Neural cell (in vitro differentiated cells): Measurements from ENCODE around the gene BRI3BP. TPM values are rescaled to one million over a fixed set of nuclear protein-coding genes. Genes with fewer than 3 reads are reported as not detected.
"Not testable (repeated sequence)": the region's sequence is repeated elsewhere in the genome, so short reads cannot be mapped to it uniquely, and the experiment has no call there.

ENCODE experiments used
- H2AFZ ChIP-seq: fragments of 200-600, 300-800 bp; sonication (generic), shearing (Covaris generic); 2 replicates; pipeline ENCODE4 v1.6.0; 2014; ENCODE audit warnings: low read depth, mild to moderate bottlenecking, antibody characterized with exemption, low read length, moderate library complexity
- H3F3A ChIP-seq: fragments of 200-600 bp; shearing (Covaris generic); 2 replicates; pipeline ENCODE4 v1.6.1; 2016; ENCODE audit warnings: mild to moderate bottlenecking, moderate library complexity, mixed read lengths, antibody characterized with exemption, low read length; ENCODE audit not compliant: insufficient read depth, poor library complexity, severe bottlenecking
- H3K27ac ChIP-seq: fragments of 200-600, 300-800 bp; sonication (generic), shearing (Covaris generic); 2 replicates; pipeline ENCODE4 v1.5.1; 2014; ENCODE audit warnings: mild to moderate bottlenecking, low read length, moderate library complexity
- H3K27me3 ChIP-seq: fragments of 300-800, 200-600 bp; sonication (generic), shearing (Covaris generic); 2 replicates; pipeline ENCODE4 v1.6.0; 2014; ENCODE audit warnings: mild to moderate bottlenecking, low read depth, low read length, moderate library complexity; ENCODE audit not compliant: insufficient read depth
- H3K36me3 ChIP-seq: fragments of 300-800, 200-600 bp; sonication (generic), shearing (Covaris generic); 2 replicates; pipeline ENCODE4 v1.5.1; 2014; ENCODE audit warnings: mild to moderate bottlenecking, antibody characterized with exemption, low read length, moderate library complexity; ENCODE audit not compliant: insufficient read depth
- H3K4me2 ChIP-seq: fragments of 300-800, 200-600 bp; sonication (generic), shearing (Covaris generic); 2 replicates; pipeline ENCODE4 v1.6.0; 2014; ENCODE audit warnings: mild to moderate bottlenecking, low read length
- H3K4me3 ChIP-seq: fragments of 300-800, 200-600 bp; sonication (generic), shearing (Covaris generic); 2 replicates; pipeline ENCODE4 v1.5.1; 2014; ENCODE audit warnings: mild to moderate bottlenecking, low read length, moderate library complexity
- H3K79me2 ChIP-seq: fragments of 200-600 bp; shearing (Covaris generic); replicated peaks from 2 replicates; pipeline ENCODE4 v1.6.0; 2014; ENCODE audit warnings: mild to moderate bottlenecking, low read length, moderate library complexity; ENCODE audit not compliant: insufficient read depth
- H3K9ac ChIP-seq: fragments of 300-800, 200-600 bp; sonication (generic), shearing (Covaris generic); 2 replicates; pipeline ENCODE4 v1.6.1; 2016; ENCODE audit warnings: mild to moderate bottlenecking, low read length, mixed read lengths
- H3K9me2 ChIP-seq: fragments of 200-600 bp; shearing (Covaris generic); 2 replicates; pipeline ENCODE4 v1.6.1; 2016; ENCODE audit warnings: mild to moderate bottlenecking, low read length, mixed read lengths; ENCODE audit not compliant: insufficient read depth
- H3K9me3 ChIP-seq: fragments of 200-600, 300-800 bp; sonication (generic), shearing (Covaris generic); 2 replicates; pipeline ENCODE4 v1.6.1; 2016; ENCODE audit warnings: mild to moderate bottlenecking, mixed run types, low read length, moderate library complexity, mixed read lengths
- H4K20me1 ChIP-seq: fragments of 200-600 bp; shearing (Covaris generic); 2 replicates; pipeline ENCODE4 v1.6.1; 2016; ENCODE audit warnings: mild to moderate bottlenecking, mixed run types; ENCODE audit not compliant: insufficient read depth
- EP300 ChIP-seq: fragments of 450-650 bp; conservative IDR thresholded peaks from 2 replicates; pipeline ENCODE4 v1.6.1; 2014; ENCODE audit warnings: antibody characterized with exemption, mild to moderate bottlenecking, moderate library complexity; ENCODE audit not compliant: poor library complexity, severe bottlenecking
- EZH2 ChIP-seq: fragments of 200-600, 300-800 bp; shearing (Covaris generic), sonication (generic); IDR thresholded peaks from 2 replicates; pipeline ENCODE4 v1.6.1; 2014; ENCODE audit warnings: antibody characterized with exemption, low read length, borderline replicate concordance, mild to moderate bottlenecking; ENCODE audit not compliant: insufficient read depth, poor library complexity, severe bottlenecking
- MXI1 ChIP-seq: fragments of 450-650 bp; conservative IDR thresholded peaks from 2 replicates; pipeline ENCODE4 v1.6.1; 2014; ENCODE audit warnings: antibody characterized with exemption, mild to moderate bottlenecking; ENCODE audit not compliant: poor library complexity, severe bottlenecking
- POLR2AphosphoS5 ChIP-seq: IDR thresholded peaks from 2 replicates; pipeline ENCODE4 v1.6.1; 2012
- RAD21 ChIP-seq: fragments of 450-650 bp; conservative IDR thresholded peaks from 2 replicates; pipeline ENCODE4 v1.6.1; 2014; ENCODE audit warnings: antibody characterized with exemption, mild to moderate bottlenecking, moderate library complexity
- SMC3 ChIP-seq: fragments of 450-650 bp; conservative IDR thresholded peaks from 2 replicates; pipeline ENCODE4 v1.6.1; 2014; ENCODE audit warnings: antibody characterized with exemption, mild to moderate bottlenecking, moderate library complexity; ENCODE audit not compliant: poor library complexity
- TAF1 ChIP-seq: IDR thresholded peaks from 2 replicates; pipeline ENCODE4 v1.6.1; 2012; ENCODE audit warnings: low read depth
- polyA plus RNA-seq: library from polyadenylated mRNA; depleted of rRNA; stranded (reverse); fragments of >200 nt; gene quantifications from 2 replicates; pipeline ENCODE4 v1.2.3, GENCODE V29; 2014
- TF ChIP-seq, protein P1 (sequence below): fragments of 450-650 bp; IDR thresholded peaks from 2 replicates; pipeline ENCODE4 v1.5.1; 2014; ENCODE audit warnings: antibody characterized with exemption, mild to moderate bottlenecking, moderate library complexity; ENCODE audit not compliant: poor library complexity, severe bottlenecking
- TF ChIP-seq, protein P2 (sequence below): IDR thresholded peaks from 2 replicates; pipeline ENCODE4 v1.6.1; 2012; ENCODE audit warnings: borderline replicate concordance

The BRI3BP gene
- polyA plus RNA-seq, 1 donor from 2014 or later: 11.0 TPM

DNA sequence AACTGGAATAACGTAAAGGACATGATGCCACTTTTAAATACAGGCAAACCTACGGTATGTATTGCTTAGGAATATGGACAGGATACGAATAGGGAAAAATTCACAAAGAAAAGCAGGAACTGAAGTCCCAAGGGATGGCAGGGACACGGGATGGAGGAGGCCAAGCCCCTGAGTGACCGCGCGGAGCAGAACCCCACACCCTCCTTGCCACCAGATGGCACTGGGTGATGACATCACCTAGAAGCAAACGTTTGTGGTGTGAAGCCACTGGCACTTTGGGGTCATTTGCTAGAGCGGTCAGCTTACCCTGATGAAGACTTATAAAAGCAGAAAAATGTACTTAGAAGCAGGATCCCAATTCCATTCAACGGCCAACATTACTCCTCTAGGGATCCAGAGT, 13.9 kb upstream of the BRI3BP start:
- H3K9me3 ChIP-seq: no peaks in the 10 kb centered on the region
- no peak overlapping the region for H2AFZ ChIP-seq
- H3K4me3 ChIP-seq: no peak overlapping the region
- no peaks in the 10 kb centered on the region for H3K79me2 ChIP-seq
- no peaks in the 10 kb centered on the region for H3K27me3 ChIP-seq
- no peak overlapping the region for H3K27ac ChIP-seq
- no peaks in the 10 kb centered on the region for H3F3A ChIP-seq
- no peak overlapping the region for H3K4me2 ChIP-seq
- H3K36me3 ChIP-seq: no peaks in the 10 kb centered on the region
- H4K20me1 ChIP-seq: no peaks in the 10 kb centered on the region
- H3K9me2 ChIP-seq: no peaks in the 10 kb centered on the region
- no peak overlapping the region for H3K9ac ChIP-seq
- TF ChIP-seq TAF1 (no peak), RAD21 (no peak), POLR2AphosphoS5 (no peak), EP300 (no peak), MXI1 (no peak), EZH2 (no peak), SMC3 (no peak)
- TF ChIP-seq, protein P1, sequence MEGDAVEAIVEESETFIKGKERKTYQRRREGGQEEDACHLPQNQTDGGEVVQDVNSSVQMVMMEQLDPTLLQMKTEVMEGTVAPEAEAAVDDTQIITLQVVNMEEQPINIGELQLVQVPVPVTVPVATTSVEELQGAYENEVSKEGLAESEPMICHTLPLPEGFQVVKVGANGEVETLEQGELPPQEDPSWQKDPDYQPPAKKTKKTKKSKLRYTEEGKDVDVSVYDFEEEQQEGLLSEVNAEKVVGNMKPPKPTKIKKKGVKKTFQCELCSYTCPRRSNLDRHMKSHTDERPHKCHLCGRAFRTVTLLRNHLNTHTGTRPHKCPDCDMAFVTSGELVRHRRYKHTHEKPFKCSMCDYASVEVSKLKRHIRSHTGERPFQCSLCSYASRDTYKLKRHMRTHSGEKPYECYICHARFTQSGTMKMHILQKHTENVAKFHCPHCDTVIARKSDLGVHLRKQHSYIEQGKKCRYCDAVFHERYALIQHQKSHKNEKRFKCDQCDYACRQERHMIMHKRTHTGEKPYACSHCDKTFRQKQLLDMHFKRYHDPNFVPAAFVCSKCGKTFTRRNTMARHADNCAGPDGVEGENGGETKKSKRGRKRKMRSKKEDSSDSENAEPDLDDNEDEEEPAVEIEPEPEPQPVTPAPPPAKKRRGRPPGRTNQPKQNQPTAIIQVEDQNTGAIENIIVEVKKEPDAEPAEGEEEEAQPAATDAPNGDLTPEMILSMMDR: no peak
- TF ChIP-seq, protein P2, sequence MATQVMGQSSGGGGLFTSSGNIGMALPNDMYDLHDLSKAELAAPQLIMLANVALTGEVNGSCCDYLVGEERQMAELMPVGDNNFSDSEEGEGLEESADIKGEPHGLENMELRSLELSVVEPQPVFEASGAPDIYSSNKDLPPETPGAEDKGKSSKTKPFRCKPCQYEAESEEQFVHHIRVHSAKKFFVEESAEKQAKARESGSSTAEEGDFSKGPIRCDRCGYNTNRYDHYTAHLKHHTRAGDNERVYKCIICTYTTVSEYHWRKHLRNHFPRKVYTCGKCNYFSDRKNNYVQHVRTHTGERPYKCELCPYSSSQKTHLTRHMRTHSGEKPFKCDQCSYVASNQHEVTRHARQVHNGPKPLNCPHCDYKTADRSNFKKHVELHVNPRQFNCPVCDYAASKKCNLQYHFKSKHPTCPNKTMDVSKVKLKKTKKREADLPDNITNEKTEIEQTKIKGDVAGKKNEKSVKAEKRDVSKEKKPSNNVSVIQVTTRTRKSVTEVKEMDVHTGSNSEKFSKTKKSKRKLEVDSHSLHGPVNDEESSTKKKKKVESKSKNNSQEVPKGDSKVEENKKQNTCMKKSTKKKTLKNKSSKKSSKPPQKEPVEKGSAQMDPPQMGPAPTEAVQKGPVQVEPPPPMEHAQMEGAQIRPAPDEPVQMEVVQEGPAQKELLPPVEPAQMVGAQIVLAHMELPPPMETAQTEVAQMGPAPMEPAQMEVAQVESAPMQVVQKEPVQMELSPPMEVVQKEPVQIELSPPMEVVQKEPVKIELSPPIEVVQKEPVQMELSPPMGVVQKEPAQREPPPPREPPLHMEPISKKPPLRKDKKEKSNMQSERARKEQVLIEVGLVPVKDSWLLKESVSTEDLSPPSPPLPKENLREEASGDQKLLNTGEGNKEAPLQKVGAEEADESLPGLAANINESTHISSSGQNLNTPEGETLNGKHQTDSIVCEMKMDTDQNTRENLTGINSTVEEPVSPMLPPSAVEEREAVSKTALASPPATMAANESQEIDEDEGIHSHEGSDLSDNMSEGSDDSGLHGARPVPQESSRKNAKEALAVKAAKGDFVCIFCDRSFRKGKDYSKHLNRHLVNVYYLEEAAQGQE: no peak

DNA sequence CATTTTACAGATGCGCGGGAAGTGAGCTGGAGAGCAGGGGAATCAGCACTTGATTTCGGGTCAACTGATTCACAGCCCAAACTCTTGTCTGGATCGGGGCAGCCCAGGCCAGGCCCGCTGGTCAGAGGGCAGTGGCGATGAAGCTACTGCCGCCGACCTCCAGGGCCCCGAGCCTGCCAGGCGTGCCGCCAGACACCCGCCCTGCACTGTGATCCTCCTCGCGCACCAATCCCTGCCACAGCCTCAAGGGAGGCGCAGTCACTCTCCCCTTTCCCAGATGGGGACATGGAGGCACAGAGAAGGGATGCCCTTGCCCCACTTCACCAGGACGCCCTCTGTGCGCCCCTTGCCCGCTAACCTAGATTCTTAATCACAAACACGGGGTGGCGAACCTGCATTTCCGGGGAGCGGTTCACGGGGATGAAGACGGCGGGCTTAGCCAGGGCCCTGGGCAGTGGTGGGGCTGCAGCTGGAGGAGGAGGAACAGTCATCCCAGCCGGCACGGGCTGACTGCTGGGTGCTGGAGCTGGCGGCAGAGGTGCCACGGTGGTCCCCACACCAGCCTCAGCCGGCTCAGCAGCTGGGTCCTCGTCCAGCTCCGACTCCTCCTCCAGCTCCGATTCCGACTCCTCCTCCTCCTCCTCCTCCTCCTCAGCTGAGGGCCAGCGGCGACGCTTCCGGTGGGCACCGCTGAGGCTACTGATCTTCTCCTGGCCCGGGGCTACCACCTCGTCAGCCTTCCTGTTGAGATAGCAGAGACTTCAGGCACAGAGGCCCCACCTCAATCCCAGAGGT, 13.2 kb upstream of the BRI3BP start:
- H3K9ac ChIP-seq: no peak overlapping the region
- no peak overlapping the region for H3K27ac ChIP-seq
- no peaks in the 10 kb centered on the region for H3K79me2 ChIP-seq
- no peak overlapping the region for H2AFZ ChIP-seq
- H3K4me2 ChIP-seq: no peak overlapping the region
- H3K36me3 ChIP-seq: peaks cover 5% of the 10 kb centered on the region
- H3K9me3 ChIP-seq: no peaks in the 10 kb centered on the region
- TF ChIP-seq SMC3 (no peak), POLR2AphosphoS5 (no peak), TAF1 (no peak), MXI1 (no peak), EP300 (no peak), EZH2 (no peak), RAD21 (no peak)
- TF ChIP-seq, protein P2: no peak
- TF ChIP-seq, protein P1: no peak
- H4K20me1 ChIP-seq: no peaks in the 10 kb centered on the region
- H3K27me3 ChIP-seq: no peaks in the 10 kb centered on the region
- no peaks in the 10 kb centered on the region for H3F3A ChIP-seq
- H3K9me2 ChIP-seq: no peaks in the 10 kb centered on the region
- no peak overlapping the region for H3K4me3 ChIP-seq

- H3K9me3 ChIP-seq, H3K79me2 ChIP-seq, H3K36me3 ChIP-seq, H3K27ac ChIP-seq, H3K9ac ChIP-seq, H3K4me2 ChIP-seq, H3K27me3 ChIP-seq, H3F3A ChIP-seq, H3K4me3 ChIP-seq, H3K9me2 ChIP-seq, H2AFZ ChIP-seq, H4K20me1 ChIP-seq: not testable (repeated sequence)
These were observed 6.6 kb upstream of the BRI3BP start for GRCh38 chr12:124986876-124987275.
